ENCODE data around the gene SNAPC3. TPM values are rescaled to one million over a fixed set of nuclear protein-coding genes. Genes with fewer than 3 reads are reported as not detected.
"Not testable (repeated sequence)": the region's sequence is repeated elsewhere in the genome, so short reads cannot be mapped to it uniquely, and the experiment has no call there.

The SNAPC3 gene
- 10 to 100 TPM; 41.9 to 43.7 (median 42.4) TPM for polyA plus RNA-seq (ENCODE audit: insufficient read length in 3 of 3)

GRCh38 chr9:15422372-15423230 is at the start of gene SNAPC3:
Gene SNAPC3, plus strand, starts transcription at chr9:15422876. Its CDS starts 4 bp downstream, at chr9:15422880.
- peak; percentile 80 to 87 (median 85) for DNase-seq (ENCODE audit: low read depth in 3 of 3, low spot score in 2 of 3)

GRCh38 chr9:15373881-15374280 is 48.8 kb upstream of the SNAPC3 start:
- DNase-seq (ENCODE audit: low read depth in 3 of 3, low spot score in 2 of 3), result no peak

- DNase-seq (ENCODE audit: low read depth in 3 of 3, low spot score in 2 of 3), result no peak
Observed at GRCh38 chr9:15374310-15374709, 48.4 kb upstream of the SNAPC3 start.

DNA sequence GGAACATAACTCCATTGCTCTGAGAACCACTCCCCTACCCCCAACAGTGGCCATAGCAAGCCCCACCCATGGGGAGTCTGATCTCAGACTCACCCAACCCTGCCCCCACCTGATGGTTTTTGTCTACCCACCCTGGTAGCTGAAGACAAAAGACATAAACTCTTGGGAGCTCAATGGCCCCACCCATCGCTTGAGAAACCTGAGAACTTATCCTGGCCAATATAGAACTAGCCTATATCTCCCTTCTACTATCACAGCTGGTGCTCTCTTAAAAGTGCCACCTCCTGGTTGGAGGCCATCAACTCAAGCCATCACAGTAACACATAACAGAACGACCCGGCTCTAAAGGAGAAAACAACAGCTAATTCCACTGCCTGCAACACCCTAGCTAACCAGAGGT is 47.9 kb upstream of the SNAPC3 start:
- no peak for DNase-seq (ENCODE audit: low read depth in 3 of 3, low spot score in 2 of 3)

DNA sequence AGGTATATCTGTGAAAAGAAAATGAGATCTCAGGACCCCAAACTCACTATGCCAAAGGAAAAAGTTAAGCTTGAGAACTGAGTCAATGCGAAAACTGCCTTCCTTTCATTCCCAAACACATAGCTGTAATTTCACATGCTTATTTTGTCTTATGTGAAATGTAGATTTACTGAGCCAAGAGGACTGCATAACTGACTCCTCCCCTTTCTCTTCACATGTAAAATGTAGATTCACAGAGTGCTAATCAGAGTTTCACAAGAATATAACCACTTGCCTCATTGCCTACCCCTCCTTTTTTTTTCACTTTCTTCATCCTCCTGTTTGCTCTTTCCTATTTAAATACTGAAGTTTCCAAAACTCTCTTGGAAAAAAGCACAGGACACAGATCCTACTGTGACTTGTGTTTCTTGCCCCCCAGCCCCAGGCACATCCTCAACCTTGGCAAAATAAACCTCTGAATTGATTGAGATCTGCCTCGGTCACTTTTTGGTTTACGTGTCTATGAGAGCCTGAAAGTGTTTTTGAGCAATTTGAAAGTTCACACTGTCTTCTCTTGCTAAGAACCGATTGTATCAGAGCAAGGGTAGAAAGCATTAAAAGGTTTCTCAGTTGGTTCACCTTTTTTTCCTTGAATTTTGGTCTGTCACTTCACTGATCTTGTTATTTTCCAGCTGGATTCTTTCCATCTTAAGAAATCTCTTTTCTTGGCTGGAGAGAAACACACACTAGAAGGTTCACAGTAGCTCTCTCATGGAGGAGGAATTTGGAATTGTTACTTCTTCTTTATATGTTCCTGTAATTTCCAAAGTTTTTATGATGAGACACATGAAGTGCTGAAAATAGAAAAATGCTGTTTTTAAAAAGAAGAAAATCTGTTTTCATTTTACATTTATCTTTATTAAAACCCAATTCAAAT is 44.8 kb upstream of the SNAPC3 start:
- DNase-seq (ENCODE audit: low read depth in 3 of 3, low spot score in 2 of 3), result no peak

DNA sequence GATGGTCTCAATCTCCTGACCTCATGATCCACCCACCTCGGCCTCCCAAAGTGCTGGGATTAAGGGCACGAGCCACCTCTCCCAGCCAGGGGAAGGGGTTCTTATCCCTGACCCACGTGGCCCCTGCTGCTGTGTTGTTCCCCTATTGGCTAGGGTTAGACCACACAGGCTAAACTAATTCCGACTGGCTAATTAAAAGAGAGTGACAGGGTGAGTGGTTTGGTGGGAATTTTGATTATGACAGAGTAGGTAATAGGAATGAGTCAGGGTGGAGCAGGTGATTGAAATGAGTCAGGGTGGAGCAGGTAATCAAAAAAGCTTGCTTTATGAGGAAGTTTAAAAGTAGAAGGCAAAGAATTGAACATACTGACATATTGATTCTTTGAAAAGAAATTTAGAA is 43.4 kb upstream of the SNAPC3 start:
- not testable (repeated sequence) for DNase-seq (ENCODE audit: low read depth in 3 of 3, low spot score in 2 of 3)

GRCh38 chr9:15379888-15380287 is 42.8 kb upstream of the SNAPC3 start:
- DNase-seq (ENCODE audit: low read depth in 3 of 3, low spot score in 2 of 3), result not testable (repeated sequence)

DNA sequence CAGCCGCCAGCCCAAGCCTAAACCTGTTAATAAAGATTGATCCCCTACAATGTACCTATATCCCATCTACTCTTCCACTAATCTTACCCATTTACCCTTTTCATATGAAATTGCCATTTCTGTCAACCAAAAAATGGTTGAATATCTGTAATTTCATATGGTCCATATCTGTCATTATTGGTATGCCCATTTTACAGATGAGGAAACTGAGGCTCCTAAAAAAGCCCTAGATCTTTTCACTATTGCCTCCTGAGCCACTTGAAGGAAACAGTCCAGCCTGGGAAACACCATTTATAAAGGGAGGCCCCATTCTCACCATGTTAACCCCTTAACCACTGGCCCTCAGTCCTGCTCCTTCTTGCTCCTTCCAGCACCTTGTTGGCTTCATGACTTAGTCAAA is 41.2 kb upstream of the SNAPC3 start:
- DNase-seq (ENCODE audit: low read depth in 3 of 3, low spot score in 2 of 3), result no peak

- no peak for DNase-seq (ENCODE audit: low read depth in 3 of 3, low spot score in 2 of 3)
Observed at GRCh38 chr9:15386465-15386864, 36.2 kb upstream of the SNAPC3 start.

- no peak for DNase-seq (ENCODE audit: low read depth in 3 of 3, low spot score in 2 of 3)
Observed at GRCh38 chr9:15389173-15389572, 33.5 kb upstream of the SNAPC3 start.

GRCh38 chr9:15389631-15390030 is 33.0 kb upstream of the SNAPC3 start:
- no peak for DNase-seq (ENCODE audit: low read depth in 3 of 3, low spot score in 2 of 3)

DNA sequence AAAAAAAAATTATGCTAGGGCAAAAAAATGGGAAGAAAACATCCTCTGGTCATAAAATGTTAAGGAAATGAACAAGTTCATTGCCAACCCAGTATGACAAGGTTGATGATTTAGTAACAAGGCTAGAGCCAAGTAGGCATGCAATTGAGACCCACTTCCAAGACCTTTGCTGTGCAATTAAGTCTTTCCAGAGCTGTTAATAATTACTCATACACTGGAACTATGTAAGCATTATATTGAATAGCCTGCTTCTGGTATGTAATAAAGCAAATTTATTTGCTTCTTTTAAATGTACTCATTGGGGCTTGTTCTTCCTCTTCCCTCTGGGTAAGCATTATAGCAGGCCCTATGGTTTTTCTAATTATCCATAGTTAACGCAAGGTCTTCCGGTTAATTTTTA is 32.5 kb upstream of the SNAPC3 start:
- DNase-seq (ENCODE audit: low read depth in 3 of 3, low spot score in 2 of 3), result no peak

DNA sequence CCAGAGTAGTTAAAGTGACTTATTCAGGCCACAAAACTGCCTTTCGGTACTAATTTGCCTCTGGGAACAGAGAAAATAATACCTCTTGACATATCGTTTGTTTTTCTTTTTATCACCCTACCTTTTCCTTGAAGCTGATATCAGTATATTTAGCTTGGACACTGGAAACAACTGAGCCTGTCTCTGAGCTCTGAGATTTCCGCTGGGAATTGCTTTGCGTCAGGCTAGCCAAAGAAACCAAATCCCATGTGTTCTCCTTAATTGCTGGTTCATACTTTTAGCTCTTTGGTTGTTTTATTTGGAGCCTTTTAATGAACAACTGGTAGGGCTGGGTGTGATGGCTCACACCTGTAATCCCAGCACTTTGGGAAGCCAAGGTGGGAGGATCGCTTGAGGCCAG is 30.3 kb upstream of the SNAPC3 start:
- DNase-seq (ENCODE audit: low read depth in 3 of 3, low spot score in 2 of 3), result no peak

- DNase-seq (ENCODE audit: low read depth in 3 of 3, low spot score in 2 of 3), result no peak
Observed at GRCh38 chr9:15400281-15400941, 22.3 kb upstream of the SNAPC3 start.

- no peak for DNase-seq (ENCODE audit: low read depth in 3 of 3, low spot score in 2 of 3)
Observed at GRCh38 chr9:15401266-15401665, 21.4 kb upstream of the SNAPC3 start.

- no peak for DNase-seq (ENCODE audit: low read depth in 3 of 3, low spot score in 2 of 3)
Observed at GRCh38 chr9:15403155-15403554, 19.5 kb upstream of the SNAPC3 start.

- no peak for DNase-seq (ENCODE audit: low read depth in 3 of 3, low spot score in 2 of 3)
Observed at GRCh38 chr9:15404171-15404570, 18.5 kb upstream of the SNAPC3 start.

DNA sequence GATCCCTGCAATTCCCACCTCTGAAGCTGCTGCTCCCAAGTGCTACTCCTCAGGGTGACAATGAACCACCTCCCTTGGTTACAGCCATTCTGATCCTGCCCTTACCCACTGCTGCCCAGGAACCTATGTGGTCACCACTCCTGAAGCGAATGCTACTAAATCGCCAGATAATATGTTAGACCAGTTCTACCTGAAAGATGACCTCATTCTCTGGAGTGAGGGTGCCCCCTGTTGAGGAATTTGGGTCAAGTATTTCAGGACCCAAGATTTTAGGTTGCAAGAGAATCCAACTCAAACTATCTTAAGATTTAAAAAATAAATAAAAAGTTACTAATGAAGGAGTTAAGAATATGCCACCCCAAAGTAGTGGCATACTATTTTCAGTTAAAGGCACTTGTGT is 5.8 kb upstream of the SNAPC3 start:
- DNase-seq (ENCODE audit: low read depth in 3 of 3, low spot score in 2 of 3), result peak in 1 of 3 donors; percentile 36

GRCh38 chr9:15417626-15418025 is 5.0 kb upstream of the SNAPC3 start:
- DNase-seq (ENCODE audit: low read depth in 3 of 3, low spot score in 2 of 3), result no peak

DNA sequence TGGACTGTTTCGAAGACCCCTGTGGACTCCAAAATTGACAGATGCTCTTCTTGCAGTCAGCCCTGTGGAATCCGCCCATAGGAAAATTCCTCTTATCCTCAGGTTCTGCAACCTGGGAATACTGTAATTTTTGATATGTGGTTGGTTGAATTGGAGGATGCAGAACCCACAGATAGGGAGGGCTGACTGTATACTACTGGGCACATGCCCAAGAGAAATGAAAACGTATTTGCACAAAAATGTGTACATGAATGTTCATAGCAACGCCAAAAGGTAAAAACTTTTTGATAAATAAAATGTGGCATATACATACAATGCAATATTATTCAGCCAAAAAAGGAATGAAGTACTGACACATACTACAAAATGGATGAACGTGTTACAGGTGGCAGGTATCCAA is 1.9 kb upstream of the SNAPC3 start:
- DNase-seq (ENCODE audit: low read depth in 3 of 3, low spot score in 2 of 3), result no peak

DNA sequence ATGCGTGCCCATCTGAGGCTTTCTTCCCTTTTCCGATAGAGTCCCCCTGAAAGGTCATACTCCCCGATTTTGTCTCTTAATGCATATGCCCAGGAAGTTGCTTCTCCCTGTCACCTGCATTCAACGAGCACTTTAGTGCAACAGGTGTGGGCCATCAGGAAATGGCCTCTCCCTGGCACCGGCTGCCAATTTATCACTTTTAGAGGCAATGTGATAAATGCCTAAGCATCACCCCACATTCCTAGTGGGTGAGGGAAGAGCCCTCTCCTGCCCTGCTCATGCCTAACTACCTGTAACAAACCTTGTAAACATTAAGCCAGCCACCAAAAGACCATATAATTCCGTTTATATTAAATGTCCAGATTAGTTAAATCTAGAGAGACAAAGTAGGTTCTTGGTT is 1.1 kb upstream of the SNAPC3 start:
- peak in 2 of 3 donors; percentile 10 to 21 for DNase-seq (ENCODE audit: low read depth in 3 of 3, low spot score in 2 of 3)
